OCI-LY7 (cell line): ENCODE results near the gene FNDC3A. TPM values are rescaled to one million over a fixed set of nuclear protein-coding genes. Genes with fewer than 3 reads are reported as not detected.

ENCODE experiments used
- BruUV-seq: library from RNA; stranded (reverse); fragments of 400-500 nt; replicated peaks from 2 replicates; lab custom pipeline; 2021; lab: Mats Ljungman, UMichigan
- CTCF ChIA-PET: fragments of 300-600 bp; sonication (Branson Sonifier 250); formaldehyde crosslinking; loops from one replicate; lab custom pipeline; 2022; ENCODE audit warnings: antibody characterized with exemption; ENCODE audit not compliant: unreplicated experiment; lab: Charles Lee
- POLR2A ChIA-PET: fragments of 300-600 bp; sonication (Branson Sonifier 250); formaldehyde crosslinking; loops from one replicate; lab custom pipeline; 2022; ENCODE audit warnings: antibody characterized with exemption; lab: Charles Lee
- DNase-seq: peaks from one replicate; pipeline ENCODE4 v3.0.0-alpha.2; 2015; ENCODE audit warnings: low spot score
- H2AFZ ChIP-seq: fragments of 200-600 bp; sonication (generic), shearing (Covaris generic); 2 replicates; pipeline ENCODE4 v1.6.1; 2014; ENCODE audit warnings: mild to moderate bottlenecking, antibody characterized with exemption, low read length, moderate library complexity
- H3K27ac ChIP-seq: fragments of 200-600 bp; sonication (generic); 2 replicates; pipeline ENCODE4 v1.5.1; 2014; ENCODE audit warnings: mixed run types, low read depth, mild to moderate bottlenecking, moderate library complexity, low read length, inconsistent platforms; ENCODE audit not compliant: poor library complexity, severe bottlenecking
- H3K36me3 ChIP-seq: fragments of 200-600 bp; sonication (generic); 2 replicates; pipeline ENCODE4 v1.6.1; 2014; ENCODE audit warnings: mild to moderate bottlenecking, antibody characterized with exemption, low read length, moderate library complexity, mixed read lengths; ENCODE audit not compliant: insufficient read depth
- H3K4me1 ChIP-seq: fragments of 200-600 bp; sonication (generic); 2 replicates; pipeline ENCODE4 v1.5.1; 2014; ENCODE audit warnings: mild to moderate bottlenecking, low read length; ENCODE audit not compliant: insufficient read depth, poor library complexity, severe bottlenecking
- H3K4me2 ChIP-seq: fragments of 200-600 bp; sonication (generic); 2 replicates; pipeline ENCODE4 v1.6.1; 2014; ENCODE audit warnings: mild to moderate bottlenecking, low read length
- H3K4me3 ChIP-seq: fragments of 200-600 bp; sonication (generic); 2 replicates; pipeline ENCODE4 v1.5.1; 2014; ENCODE audit warnings: mild to moderate bottlenecking, low read depth, low read length; ENCODE audit not compliant: poor library complexity, severe bottlenecking
- H3K79me2 ChIP-seq: fragments of 200-600 bp; sonication (generic); 2 replicates; pipeline ENCODE4 v1.6.1; 2016; ENCODE audit warnings: low read depth, mild to moderate bottlenecking, low read length, moderate library complexity, mixed read lengths; ENCODE audit not compliant: insufficient read depth
- H3K9me2 ChIP-seq: fragments of 200-600 bp; sonication (generic); 2 replicates; pipeline ENCODE4 v1.6.1; 2016; ENCODE audit warnings: mild to moderate bottlenecking, low read length, mixed read lengths; ENCODE audit not compliant: insufficient read depth
- H3K9me3 ChIP-seq: fragments of 200-600 bp; sonication (generic); 2 replicates; pipeline ENCODE4 v1.6.1; 2014; ENCODE audit warnings: mild to moderate bottlenecking, mixed run types, low read length, mixed read lengths
- H4K20me1 ChIP-seq: fragments of 200-600 bp; sonication (generic); 2 replicates; pipeline ENCODE4 v1.6.1; 2014; ENCODE audit warnings: mild to moderate bottlenecking, antibody characterized with exemption, low read length, moderate library complexity, mixed read lengths; ENCODE audit not compliant: insufficient read depth
- CTCF ChIP-seq: fragments of 200-600 bp; sonication (generic); conservative IDR thresholded peaks from 2 replicates; pipeline ENCODE4 v1.5.1; 2014; ENCODE audit warnings: mild to moderate bottlenecking, antibody characterized with exemption, low read length, moderate library complexity, mixed read lengths
- EZH2phosphoT487 ChIP-seq: fragments of 200-600 bp; sonication (generic); IDR thresholded peaks from 2 replicates; pipeline ENCODE4 v1.6.1; 2018; ENCODE audit warnings: low read depth, borderline replicate concordance, mild to moderate bottlenecking, mixed run types, antibody characterized with exemption, low read length, moderate library complexity, mixed read lengths
- intact Hi-C: fragments of 100-400 bp; cut with micrococcal nuclease; formaldehyde crosslinking; loops from one replicate; pipeline ENCODE4 v1.10.0; 2022; ENCODE audit not compliant: unreplicated experiment
- total RNA-seq, 2 experiments: library from RNA; depleted of rRNA in 1 of 2; stranded (reverse); fragments of >200 nt in 1 of 2; shearing (Covaris generic) in 1 of 2; gene quantifications; 2 replicates each; pipeline ENCODE4 v1.2.3, GENCODE V29; 2014 to 2022

The FNDC3A gene
- total RNA-seq, 2 experiments from 2014 or later = 38.7 to 59.6 TPM

DNA sequence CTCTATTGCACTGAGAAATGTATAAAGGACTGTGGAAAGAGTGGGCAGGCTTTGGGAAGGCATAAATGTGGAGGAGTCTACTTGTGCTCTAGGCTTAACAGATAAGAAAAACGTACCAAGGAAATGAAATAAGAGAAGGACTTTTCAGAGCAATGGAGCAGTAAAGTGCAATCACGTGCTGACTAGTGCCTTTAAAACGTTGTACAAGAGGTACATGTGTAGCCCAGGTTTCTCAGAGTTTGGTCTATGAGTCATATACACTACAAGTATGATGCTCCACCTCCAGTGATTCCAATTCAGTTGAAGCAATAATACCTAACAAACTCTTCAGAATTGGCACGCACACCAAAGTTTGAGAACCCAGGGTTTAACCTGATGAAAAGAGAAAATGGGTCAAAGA is 13.4 kb upstream of the FNDC3A start:
- BruUV-seq = no TSS peak

GRCh38 chr13:48965736-48966135 is 10.0 kb upstream of the FNDC3A start:
- TF ChIP-seq CTCF (no peak), EZH2phosphoT487 (no peak)
- no peak overlapping the region for H3K4me2 ChIP-seq
- H3K9me2 ChIP-seq = no peaks in the 10 kb centered on the region
- ChIA-PET POLR2A (interaction anchor here (0.5 kb wide), 1 partner anchor 38 kb away, joined by 3 read pairs; no protein-coding TSS in a partner anchor), CTCF (interaction anchor here (0.6 kb wide), 1 partner anchor 282 kb away, joined by 3 read pairs; the partner anchor contains the start of gene CDADC1)
- H3K4me3 ChIP-seq = no peak overlapping the region
- intact Hi-C loops = no loop called here
- no peaks in the 10 kb centered on the region for H4K20me1 ChIP-seq
- no peaks in the 10 kb centered on the region for H3K9me3 ChIP-seq
- H2AFZ ChIP-seq = no peak overlapping the region
- H3K79me2 ChIP-seq = no peaks in the 10 kb centered on the region
- H3K27ac ChIP-seq = no peak overlapping the region
- H3K36me3 ChIP-seq = no peaks in the 10 kb centered on the region
- no peak for DNase-seq
- no TSS peak for BruUV-seq
- no peaks in the 10 kb centered on the region for H3K4me1 ChIP-seq

More for the DNA sequence above, 13.4 kb upstream of the FNDC3A start:
- Histone ChIP-seq H3K4me3 (no peak overlapping the region), H3K36me3 (no peaks in the 10 kb centered on the region), H3K27ac (no peak overlapping the region), H3K4me1 (no peaks in the 10 kb centered on the region), H4K20me1 (no peaks in the 10 kb centered on the region), H3K79me2 (no peaks in the 10 kb centered on the region), H3K4me2 (no peak overlapping the region), H3K9me2 (no peaks in the 10 kb centered on the region), H3K9me3 (no peaks in the 10 kb centered on the region), H2AFZ (no peak overlapping the region)
- ChIA-PET CTCF (no interaction called here), POLR2A (no interaction called here)
- no peak for DNase-seq
- TF ChIP-seq EZH2phosphoT487 = no peak
- TF ChIP-seq CTCF = no peak
- intact Hi-C loops = no loop called here

DNA sequence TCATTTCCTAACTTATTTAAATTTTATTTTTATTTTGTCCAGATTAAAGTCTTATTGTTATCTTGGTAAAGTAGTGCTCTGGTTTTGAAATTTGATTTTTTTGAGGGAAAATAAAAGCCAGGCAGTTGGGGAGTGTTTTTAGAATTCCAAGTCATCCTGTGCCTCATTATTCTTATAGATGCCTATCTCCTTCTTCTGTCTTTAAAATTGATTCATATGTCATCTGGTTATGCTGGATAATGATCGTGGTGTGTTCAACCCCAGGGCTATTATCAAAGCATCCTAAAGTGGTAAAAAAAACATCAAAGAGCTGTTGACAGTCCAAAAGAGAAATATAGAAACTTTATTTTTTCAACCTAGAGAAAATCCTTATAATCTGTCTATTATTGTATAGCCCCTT is 6.0 kb upstream of the FNDC3A start:
- H3K4me1 ChIP-seq = no peaks in the 10 kb centered on the region
- no peak overlapping the region for H3K4me3 ChIP-seq
- no peak for DNase-seq
- no peaks in the 10 kb centered on the region for H3K9me2 ChIP-seq
- H3K27ac ChIP-seq = no peak overlapping the region
- no peak overlapping the region for H3K4me2 ChIP-seq
- no peaks in the 10 kb centered on the region for H3K79me2 ChIP-seq
- no peak overlapping the region for H2AFZ ChIP-seq
- intact Hi-C loops = loop anchor here (10.0 kb wide), 3 partner anchors 225 to 665 kb away; partner anchors contain the start of gene RB1
- no peaks in the 10 kb centered on the region for H4K20me1 ChIP-seq
- ChIA-PET CTCF (no interaction called here), POLR2A (no interaction called here)
- no TSS peak for BruUV-seq
- H3K9me3 ChIP-seq = peaks cover 13% of the 10 kb centered on the region; the same call in 1 of the 2 replicates
- no peaks in the 10 kb centered on the region; the same call in 1 of the 2 replicates for H3K36me3 ChIP-seq
- TF ChIP-seq EZH2phosphoT487 (no peak), CTCF (no peak)
